GM18858 (cell line): ENCODE results near the gene PCGF2.
"Not testable (repeated sequence)": the region's sequence is repeated elsewhere in the genome, so short reads cannot be mapped to it uniquely, and the experiment has no call there.

ENCODE experiments used
- ATAC-seq: cut with Tn5 transposase; IDR thresholded peaks from one replicate; pipeline ENCODE4 v1.9.1; 2021; ENCODE audit not compliant: unreplicated experiment

Gene PCGF2

DNA sequence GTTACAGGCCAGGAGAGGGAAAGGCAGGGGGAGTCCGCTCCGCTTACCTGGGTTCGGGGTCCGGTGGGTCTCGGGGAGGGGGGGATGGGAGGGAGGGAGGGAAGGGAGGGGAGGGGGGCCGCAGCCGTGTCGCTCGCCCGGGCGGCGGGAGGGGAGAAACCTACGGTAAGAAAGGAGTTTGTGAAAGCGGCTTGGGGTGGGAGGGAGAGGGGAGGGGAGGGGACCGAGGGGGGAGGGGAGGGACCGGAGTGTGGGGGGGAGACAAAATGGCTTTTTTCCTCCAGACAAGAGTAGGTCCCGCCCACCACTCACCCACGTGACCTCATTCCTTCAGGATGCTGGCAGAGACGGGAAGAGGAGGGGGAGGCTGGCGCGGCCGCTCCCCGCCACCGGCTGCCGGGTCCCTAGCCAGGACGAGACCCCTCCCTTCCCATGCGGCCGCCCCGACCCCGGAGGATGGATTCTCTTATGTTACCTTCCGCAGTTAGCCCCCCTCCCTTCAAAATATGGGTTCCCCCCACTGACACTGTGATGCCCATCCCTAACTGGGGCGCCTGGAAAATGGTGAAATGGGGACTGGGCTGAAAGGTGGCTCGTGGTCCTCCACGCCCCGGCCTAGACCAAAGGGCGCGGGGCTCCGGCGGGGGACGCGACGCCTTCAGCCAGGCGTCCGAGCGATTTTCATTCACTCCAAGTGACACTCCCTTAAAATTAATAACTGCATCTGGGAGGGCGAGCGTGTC is at the start of gene PCGF2:
PCGF2 (minus strand) TSS at position 188 of the 743 bp plus-strand sequence. CDS start 7,934 bp downstream, outside the sequence.
- no peak for ATAC-seq

DNA sequence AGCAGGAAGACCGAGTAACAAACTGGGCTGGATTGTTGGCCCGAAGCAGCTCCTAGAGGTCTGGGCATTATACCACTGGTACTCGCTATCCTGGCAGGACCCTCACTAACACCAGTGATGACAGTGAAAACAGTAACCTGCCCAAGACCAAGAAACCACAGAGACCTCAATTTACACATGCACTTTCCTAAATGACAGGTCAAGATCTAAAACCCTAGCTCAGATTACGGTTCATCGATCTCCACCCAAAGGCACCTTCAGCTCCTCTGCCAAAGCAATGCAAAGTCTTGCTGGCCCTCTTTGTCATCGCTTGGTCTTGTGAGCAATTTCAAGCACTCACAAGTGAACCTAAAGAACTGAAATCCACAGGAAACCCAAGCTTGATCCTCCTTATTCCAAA is 49.7 kb upstream of the PCGF2 start:
- ATAC-seq, result no peak

DNA sequence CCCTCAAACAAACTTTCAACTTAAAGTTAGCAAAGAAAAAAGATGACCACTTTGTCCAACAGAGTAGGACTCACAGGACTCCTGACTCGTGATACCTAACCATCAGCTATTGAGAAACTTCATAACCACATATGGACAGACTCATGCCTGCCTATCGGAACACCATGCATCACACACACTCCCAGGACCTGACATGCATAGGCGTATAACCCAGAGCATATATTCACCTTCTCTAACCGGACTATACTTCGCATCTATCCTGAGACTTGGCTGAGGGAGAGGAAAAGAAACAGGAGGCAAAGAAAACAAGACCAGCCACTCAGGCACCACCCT is 49.0 kb upstream of the PCGF2 start:
- ATAC-seq, result no peak

DNA sequence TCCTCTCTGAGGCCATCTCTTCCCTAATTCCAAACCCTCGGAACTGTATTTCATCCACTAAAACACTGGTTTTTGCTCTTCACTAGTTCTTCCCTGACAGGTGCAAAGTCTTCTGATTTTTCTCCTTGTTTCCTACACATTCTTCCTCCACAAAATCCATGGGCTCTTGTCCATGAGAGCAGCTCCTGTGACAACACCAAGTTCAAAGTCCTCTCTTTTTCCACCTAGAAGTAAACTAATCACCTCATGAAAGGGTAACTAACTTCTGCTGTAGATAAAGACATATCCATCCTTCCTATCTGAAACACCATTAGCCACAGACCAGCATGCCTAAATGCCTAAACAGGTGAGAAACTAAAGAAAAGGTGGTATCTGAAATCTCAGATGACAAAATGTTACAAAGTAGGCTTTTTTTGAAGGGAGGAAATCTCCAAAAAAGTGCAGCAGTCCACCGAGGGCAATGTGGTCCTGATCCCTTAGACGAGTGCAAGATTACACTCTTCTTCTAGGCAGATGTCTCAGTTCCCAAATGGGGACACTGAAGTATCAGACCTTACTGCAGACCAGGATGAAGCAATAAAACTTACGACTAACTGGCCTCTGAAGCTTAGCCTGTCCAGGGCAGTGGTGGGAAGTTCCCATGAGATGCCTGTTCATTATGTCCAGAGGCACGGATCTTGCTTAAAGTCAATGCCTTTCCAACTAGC is 48.5 kb upstream of the PCGF2 start:
- no peak for ATAC-seq

DNA sequence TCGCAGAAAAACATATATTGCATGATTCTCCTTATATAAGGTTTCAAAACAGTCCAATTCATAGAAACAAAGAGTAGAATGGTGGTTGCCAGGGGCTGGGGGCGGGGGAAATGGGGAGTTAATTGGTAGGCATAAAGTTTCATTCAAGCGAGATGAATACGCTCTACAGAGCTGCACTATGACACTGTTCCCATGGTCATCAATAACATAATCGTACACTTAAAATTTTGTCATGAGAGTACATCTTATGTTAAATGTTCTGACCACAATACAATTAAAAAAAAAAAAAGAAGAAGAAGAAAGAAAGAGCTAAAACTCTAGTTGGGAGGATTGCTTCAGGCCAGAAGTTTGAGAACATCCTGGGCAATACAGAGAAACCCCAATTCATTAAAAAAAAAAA is 46.1 kb upstream of the PCGF2 start:
- no peak for ATAC-seq

DNA sequence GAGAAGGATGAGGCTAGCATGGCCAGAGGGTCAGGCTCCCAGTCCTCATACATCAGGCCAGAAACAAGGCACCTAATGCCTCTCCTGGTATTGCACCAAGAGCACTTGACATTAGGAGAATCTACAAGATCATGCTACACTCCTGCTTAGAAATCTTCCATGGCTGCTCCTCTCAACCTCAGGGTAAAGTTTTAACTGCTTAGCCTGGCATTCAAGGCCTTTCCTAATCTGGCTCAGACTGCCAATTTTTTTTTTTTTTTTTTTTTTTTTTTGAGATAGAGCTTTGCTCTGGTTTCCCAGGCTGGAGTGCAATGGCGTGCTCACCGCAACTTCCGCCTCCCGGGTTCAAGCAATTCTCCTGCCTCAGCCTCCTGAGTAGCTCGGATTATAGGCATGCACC is 43.0 kb upstream of the PCGF2 start:
- ATAC-seq, result no peak

DNA sequence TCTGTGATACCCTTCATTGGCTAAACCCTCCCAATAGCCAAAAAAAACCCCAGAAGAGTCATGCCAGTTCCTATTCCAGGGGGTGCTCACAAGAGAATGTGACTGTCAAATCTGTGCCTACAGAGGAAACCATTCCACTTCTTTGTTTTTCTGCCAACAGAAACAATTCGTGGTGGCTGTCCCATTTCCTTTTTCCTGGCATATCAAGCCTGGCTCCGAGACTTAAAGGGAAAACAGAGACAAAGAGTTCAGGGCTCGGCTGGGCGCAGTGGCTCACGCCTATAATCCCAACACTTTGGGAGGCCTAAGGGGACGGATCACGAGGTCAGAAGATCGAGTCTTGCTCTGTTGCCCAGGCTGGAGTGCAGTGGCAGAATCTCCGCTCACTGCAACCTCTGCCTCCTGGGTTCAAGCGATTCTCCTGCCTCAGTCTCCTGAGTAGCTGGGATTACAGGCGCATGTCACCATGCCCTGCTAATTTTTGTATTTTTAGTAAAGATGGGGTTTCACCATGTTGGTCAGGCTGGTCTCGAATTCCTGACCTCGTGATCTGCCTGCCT is 42.1 kb upstream of the PCGF2 start:
- not testable (repeated sequence) for ATAC-seq

DNA sequence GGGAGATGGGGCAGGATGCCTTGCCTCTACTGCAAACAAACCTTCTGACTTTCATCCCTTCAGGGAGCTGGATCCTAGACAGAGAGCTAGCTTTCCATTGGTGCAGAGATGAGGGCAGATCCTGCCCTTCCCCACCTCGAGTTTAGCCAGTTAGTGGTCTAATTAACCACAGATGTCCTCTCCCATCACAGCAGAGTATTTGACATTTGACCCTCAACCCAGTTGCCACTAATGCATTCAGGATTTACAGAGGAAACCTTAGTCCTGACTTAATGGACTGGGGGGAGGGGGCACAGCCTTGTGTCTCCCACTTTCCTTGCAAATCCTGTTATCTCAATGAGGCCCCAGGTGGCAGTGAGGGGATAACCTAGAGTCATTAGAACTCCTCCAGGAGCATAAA is 41.0 kb upstream of the PCGF2 start:
- no peak for ATAC-seq

DNA sequence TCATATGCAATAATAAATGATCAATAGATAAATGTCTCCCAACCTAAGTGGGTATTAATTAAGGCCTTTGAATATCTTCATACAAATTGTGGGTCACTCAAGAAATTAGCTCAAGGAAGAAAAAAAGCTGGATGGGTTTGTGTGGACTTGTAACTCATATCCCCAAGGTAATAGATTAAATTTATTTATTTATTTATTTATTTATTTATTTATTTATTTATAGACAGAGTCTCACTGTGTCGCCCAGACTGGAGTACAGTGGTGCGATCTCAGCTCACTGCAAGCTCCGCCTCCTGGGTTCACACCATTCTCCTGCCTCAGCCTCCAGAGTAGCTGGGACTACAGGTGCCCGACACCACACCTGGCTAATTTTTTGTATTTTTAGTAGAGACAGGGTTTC is 39.9 kb upstream of the PCGF2 start:
- ATAC-seq, result not testable (repeated sequence)

DNA sequence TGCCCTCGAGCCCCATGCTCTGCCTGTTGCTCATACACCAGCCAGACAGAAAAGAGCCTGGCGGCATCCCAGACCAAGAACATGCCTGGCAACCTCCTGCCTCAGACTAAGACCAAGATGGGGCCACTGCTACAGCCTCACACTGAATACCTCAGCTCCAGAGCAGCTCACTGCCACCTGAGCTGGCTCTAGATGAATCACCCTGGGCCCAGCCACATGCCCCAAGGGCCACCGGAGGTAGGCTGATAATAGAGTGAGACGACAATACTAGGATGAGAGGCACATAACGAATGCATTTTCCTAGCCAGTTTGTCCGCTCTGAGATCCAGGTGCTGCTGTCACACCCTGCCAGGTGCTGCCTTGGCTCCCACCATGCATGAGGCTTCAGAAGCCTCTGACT is 38.2 kb upstream of the PCGF2 start:
- ATAC-seq, result no peak

DNA sequence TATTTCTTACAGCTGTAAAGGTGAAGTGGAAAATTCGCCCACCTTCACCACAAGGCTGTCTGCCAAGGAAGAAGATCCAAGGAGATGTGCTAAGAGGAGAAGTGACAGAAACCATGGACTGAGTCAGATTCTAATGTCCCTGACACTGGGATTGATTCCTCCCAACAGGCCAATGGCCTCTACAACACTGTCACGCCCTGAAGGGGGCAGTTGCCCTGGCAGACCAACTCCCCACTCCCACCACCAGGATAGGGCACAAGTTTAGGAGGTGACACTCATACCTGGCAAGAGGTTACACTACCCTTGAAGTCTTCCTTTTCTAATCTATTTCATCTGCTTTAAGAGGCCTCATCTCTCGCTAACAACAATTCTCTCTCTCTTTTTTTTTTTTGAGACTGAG is 35.1 kb upstream of the PCGF2 start:
- no peak for ATAC-seq

DNA sequence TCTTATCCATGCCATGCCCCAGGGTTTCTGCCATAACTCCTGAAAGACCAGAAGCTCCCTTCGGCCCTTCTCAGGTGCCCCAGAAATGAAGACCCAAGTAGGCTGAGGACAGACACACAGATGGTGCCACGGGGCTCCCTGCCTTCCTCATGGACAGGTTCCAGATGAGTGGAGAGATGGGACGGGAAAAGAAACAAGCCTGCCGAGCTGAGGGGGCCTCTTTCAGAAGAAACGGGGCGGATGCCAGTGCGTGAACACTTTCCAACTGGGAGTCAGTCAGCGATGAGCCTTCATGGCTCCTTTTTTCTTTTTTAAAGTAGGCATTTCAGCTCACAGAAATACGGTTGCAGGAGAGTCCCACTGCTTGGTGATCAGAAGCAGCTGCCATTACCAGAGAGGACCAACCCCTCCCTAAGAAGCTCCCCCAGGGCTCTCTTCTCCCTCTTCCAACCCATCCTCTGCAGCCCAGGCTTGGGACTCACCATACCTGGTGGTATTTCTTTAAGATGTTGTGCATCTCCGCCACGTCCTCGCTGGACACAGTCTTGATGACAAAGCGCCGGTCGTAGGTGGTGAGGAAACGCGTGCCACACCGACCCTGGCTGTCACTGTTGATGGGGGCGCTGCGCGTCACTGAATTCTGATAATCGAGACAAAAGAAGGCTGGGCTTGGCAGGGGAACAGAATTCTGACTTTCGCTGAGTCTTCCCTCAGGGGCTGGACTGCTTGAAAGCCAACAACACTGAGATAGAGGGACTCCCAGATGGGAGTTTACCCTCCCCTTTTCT is 32.0 kb upstream of the PCGF2 start:
- no peak for ATAC-seq

DNA sequence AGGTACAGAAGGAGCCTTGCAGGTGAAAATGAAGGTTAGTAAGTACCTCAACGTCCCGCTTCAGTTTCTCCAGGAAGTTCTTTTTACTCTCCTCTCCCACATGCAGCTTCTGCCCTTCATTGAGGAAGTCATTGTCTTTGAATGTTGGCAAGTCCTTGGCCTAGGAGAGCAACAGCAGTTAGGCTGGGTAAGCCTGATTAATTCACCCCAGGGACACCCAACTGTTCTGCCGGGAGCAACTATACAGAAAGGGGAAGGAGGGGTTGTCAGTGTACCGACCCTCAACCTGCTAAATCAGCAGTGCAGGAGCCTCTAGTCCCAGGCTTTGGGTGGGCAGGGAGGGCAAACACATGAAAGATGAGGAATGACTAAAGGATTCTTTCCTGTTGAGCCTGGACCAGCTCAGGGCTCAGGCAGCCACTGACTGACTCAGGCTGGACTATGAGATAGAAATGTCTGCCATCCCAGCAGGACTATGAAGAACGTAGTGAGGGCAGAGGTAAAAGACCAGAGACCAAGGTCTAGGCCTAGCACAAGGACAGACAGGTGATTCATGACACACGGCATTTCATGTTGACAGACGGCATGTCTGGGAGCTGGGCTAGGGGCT is 29.6 kb upstream of the PCGF2 start:
- ATAC-seq, result no peak

DNA sequence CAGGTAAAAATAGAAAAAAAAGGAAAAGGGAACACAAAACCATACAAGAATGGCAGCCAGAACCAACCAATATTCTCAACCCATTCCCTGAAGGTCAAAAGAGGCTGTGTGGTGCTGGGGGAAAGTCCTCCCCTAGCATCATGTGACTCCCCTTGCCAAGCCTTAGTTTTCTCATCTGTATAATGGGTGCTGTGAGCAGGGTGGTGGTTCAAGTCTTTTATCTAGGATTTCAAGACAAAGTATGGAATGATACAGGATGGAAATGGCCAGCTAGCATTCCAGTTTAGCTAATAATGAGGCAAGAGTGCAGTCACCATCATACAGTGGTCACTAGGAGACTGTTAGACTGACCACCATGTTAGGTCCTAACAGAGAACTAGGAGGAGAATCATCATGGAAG is 25.1 kb upstream of the PCGF2 start:
- no peak for ATAC-seq

DNA sequence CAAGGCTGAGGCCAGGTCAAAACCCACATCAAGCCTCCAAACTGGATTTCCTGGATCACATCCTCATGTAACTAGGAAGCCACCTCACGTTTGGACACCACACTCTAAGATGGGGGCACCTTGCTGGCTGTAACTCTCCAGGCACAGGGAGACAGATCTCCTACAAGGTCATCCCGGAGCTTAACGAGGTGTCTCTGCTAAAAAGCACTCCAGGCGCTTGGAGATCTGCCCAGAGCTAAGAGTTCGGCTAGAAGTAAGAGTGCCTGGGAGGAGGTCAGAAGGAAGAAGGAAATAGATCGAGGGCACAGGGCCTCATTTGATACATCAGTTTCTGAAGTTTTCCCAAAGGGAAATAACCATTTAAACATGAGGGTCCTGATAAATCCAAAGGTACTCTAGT is 20.3 kb upstream of the PCGF2 start:
- ATAC-seq, result no peak

DNA sequence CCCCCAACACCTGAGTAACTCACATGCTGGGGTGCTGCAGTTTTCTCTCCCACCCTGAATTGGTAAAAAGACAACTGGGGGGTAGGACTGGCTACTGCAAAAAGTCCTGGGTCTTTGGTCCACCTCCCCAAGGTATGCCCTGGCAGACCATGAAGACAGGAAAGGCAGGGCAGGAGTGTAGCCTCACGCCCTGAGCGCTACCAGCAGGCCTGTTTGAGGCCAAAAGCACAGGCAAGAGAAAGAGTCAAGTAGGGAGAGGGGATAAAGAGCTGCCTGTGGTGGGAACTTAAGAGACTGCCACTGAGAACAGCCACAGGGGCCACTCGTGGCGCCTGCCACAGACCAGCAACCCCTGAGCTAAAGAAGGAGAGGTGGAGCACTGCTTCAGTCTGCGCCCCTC is 18.2 kb upstream of the PCGF2 start:
- ATAC-seq, result no peak

DNA sequence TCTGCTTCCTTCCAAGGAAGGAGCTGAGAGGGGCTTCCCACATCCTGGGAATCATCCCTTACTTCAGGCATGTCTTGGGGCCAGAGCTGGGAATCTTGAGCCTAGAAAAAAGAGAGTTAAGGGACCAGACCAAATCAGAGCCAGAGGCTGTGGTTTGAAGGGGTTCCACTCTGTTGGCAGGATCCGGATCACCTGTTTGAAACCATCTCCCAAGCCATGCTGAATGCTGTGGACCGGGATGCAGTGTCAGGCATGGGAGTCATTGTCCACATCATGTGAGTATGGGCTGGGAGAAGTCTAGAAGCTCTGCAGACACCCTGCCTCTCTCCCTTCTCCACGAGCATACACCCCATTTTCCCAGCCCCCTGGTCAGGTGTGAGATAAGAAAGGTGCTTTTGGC is 14.1 kb upstream of the PCGF2 start:
- ATAC-seq, result no peak

DNA sequence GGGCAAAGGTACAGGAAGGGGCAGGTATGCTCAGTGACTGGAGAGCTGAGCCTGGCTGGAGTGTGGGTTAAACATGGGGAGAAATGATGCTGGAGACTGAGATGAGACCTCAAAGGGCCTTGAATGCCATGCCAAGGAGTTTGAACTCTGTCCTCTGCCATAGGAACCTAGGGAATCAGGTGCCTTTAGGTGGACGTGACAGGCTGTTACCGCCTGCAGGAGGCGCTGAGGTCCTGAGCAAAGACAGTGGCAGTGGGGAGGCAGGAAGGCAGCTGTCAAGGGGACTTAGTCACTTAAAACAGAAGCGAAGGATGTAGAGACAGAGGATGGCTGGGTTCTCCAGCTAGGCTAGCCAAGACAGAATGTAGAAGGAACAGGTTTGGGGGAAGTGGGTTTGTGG is 13.5 kb upstream of the PCGF2 start:
- ATAC-seq, result no peak

DNA sequence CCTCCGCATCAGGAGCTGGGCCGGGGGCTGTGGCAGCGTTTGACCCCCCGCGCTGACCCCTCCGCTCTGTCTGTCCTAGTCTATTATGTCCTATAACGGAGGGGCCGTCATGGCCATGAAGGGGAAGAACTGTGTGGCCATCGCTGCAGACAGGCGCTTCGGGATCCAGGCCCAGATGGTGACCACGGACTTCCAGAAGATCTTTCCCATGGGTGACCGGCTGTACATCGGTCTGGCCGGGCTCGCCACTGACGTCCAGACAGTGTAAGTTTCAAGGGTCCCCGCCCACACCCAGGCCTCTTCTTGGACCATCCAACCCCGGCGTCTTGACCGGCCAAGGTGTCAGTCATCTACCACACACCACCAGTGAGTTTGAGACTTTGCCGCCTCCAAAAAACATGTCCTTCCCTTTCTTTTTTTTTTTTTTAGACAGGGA is 5.0 kb upstream of the PCGF2 start:
- ATAC-seq, result no peak

DNA sequence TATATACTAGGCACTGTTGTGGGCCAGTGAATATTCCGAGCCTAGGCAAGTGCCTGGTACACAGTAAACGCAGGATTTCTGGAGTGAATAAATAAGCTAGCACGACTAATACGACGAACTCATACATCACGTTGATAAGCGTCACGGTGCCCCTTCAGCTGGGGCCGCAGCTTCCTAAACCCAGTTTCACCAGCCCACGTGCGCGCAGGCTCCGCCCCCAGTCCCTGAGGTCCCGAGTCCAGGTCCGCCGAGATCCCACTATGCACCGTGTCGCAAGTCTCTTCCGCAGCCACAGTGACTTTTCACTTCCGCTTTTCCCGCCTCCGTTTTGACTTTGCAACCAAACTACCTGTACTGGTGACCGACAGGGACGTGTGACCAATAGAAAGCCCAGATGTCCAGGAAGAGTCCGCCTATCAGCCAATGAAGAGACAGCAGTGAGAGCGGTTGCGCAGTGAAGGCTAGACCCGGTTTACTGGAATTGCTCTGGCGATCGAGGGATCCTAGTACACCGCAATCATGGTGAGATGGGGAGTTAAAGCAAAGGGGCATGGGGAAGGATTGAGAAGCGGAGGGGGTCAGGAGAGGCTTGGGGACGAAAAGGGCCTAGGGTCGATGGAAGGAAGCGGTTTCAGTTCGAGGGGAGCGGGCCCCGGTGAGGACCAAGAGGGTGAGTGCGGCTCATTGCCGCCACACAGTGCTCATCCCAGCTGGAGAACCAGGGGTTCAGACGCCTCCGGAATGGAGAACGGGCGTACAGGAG is 4.4 kb upstream of the PCGF2 start, which contains the start of gene PSMB3:
PSMB3 (plus strand) TSS at position 434 of the 763 bp plus-strand sequence; CDS start at position 520, 86 bp downstream.
- ATAC-seq, result peak; percentile 62
